NCI-H524 (cell line): Measurements from ENCODE around the gene KCNF1.

ENCODE experiments used
- DNase-seq, 2 experiments: peaks; one replicate each; lab custom pipeline; 2025; lab: John Stamatoyannopoulos, UW

Gene KCNF1

GRCh38 chr2:10880586-10881321, 31.0 kb upstream of the KCNF1 start:
- DNase-seq: no peak

- DNase-seq: peak in 1 of 2 experiments; percentile 23
These were observed 29.2 kb upstream of the KCNF1 start for GRCh38 chr2:10882568-10882967.

- no peak for DNase-seq
These were observed 28.7 kb upstream of the KCNF1 start for GRCh38 chr2:10883066-10883465.

GRCh38 chr2:10883801-10884478, 27.8 kb upstream of the KCNF1 start:
- no peak for DNase-seq

- DNase-seq: no peak
These were observed 27.2 kb upstream of the KCNF1 start for GRCh38 chr2:10884574-10884975.

GRCh38 chr2:10885094-10885860, 26.5 kb upstream of the KCNF1 start:
- no peak for DNase-seq

DNA sequence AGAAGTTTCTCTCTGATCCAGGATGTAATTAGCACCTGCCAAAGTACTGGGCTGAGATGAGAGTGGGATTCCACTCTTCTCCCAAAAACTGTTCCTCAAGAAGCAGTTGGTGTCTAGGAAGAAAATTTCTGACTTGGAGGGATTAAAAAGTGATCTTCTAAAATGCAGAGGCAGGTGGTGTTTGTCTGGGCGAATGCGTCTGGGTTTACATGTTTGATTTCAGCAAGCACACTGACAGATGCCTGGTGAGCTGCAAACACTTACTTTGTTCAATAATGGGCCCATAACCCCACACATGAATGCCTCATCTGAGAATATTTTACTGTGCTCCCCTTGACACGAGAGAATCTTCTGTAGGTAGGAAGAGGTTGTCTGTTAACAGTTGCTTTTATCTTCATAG, 24.3 kb upstream of the KCNF1 start:
- peak; percentile 79 to 94 for DNase-seq

- peak; percentile 95 to 99 for DNase-seq
These were observed 22.0 kb upstream of the KCNF1 start for GRCh38 chr2:10889651-10890215.

DNA sequence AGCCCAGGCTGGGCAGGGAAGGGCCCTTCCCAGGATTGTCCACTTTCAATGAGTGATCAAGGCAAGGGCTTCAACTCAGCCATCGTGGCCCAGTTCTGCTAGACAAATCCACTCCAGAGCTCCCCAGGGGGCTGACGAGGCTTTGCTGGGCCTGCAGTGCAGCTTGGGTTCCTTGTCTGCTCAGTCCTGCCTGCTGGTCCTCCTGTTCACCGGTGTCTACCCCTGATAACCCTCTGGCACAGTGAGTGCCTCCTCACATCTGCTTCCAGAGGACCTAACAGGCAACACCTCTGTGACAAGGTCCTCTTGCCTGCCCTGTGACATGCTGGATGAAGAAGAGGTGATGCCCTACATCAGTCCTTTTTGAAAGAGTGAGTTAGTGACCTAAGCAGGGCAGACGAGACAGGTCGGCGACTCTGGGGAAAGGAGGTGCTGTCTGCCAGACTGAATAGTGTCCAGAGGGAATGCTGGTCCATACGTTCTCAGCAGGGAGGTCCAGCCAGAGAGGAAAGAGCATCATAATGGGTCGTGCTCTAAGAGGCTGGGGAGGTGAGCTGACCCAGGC, 20.9 kb upstream of the KCNF1 start:
- peak in 1 of 2 experiments; percentile 54 for DNase-seq

DNA sequence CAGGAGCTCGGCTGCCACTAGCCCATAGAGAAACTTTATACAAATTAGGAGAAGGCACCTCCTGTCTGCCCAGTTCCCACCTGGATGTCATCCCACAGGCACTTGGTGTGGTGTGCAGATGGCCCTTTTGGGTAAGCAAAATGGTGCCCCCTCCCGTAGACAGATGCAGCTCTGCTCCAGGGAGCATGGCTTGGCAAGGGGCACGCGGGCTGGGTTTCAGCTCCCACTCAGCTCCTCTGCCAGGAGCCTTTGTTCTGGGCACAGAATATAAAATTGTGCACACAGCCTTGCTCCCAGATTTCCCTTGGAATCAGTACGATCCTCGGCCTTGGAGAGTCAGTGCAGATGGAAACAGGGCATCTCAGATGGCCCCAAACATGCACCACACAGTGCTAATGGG, 20.3 kb upstream of the KCNF1 start:
- DNase-seq: peak; percentile 20 to 54

GRCh38 chr2:10891848-10892247, 19.9 kb upstream of the KCNF1 start:
- no peak for DNase-seq

DNA sequence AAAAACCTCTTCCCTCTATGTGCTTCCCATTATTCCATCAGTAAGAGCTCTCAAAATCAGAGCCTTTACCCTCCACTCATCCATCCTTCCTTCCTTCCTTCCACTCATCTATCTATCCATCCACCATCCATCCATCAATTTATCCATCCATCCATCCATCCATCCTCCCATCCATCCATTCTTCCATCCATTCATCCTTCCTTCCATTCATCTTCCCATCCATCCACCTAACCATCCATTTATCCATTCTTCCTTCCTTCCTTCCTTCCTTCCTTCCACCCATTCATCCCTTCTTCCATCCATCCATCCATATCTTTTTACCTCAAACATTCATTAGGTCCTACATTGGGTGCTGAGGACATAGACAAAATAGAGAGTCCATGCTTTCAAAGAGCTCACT, 19.4 kb upstream of the KCNF1 start:
- no peak for DNase-seq

DNA sequence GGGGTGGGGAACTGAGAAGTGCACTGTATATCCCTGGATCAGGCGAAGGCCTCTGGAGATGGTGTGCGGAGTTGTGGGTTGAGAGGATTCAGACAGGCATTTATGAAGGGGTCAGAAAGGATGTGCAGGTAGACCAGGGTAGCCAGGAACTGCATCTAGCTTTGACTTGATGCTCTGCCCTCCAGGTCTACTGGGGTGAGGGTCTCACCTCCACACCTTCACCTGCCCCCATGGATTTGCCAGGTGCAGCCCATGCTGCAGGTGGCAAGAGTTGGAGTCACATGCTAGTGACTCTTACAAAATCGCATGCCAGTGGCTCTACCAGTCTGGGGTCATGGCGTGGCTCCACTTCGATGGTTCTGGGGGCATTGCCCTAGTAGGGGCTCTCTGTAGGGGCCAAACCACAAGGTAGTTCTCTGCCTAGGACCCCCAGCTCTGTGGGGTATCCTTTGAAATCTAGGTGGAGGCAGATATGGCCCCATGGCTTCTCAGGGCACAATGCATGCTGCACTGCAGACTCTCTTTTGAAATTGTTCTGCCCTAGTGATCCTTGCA, 18.9 kb upstream of the KCNF1 start:
- no peak for DNase-seq

DNA sequence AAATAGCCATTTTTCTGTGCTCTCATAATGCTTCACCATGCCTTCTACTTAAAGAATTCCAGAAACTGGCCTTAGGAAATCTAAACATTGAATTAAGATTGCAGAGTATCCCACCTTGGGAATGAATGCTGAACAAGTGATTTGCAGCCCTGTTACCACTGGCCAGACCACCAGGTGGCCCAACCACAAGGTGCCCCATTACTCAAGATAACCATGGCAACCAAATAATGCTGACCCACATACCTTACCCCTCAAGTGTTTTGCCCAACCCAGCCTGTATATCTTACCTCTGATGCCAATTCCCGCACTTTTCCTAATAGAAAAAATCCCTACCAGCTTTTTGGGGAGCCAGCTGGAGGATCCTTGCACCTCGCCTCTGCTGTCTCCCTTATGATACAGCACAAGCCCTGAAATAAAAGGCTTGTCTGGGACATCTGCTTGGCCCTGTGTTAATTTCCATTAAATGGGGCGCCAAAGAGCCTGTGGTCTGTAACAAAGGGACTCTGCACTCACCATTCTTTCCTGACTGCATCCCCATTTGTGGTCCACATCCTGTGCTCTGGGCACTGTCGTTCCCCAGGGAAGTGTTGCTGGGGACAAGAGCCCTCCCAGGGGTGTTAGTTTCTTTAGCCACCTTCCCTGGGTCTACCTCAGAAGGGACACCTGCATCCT, 17.3 kb upstream of the KCNF1 start:
- DNase-seq: no peak

- no peak for DNase-seq
These were observed 16.5 kb upstream of the KCNF1 start for GRCh38 chr2:10895231-10895630.

- no peak for DNase-seq
These were observed 13.8 kb upstream of the KCNF1 start for GRCh38 chr2:10897956-10898355.

- DNase-seq: peak in 1 of 2 experiments; percentile 39
These were observed 11.3 kb upstream of the KCNF1 start for GRCh38 chr2:10900216-10901109.

DNA sequence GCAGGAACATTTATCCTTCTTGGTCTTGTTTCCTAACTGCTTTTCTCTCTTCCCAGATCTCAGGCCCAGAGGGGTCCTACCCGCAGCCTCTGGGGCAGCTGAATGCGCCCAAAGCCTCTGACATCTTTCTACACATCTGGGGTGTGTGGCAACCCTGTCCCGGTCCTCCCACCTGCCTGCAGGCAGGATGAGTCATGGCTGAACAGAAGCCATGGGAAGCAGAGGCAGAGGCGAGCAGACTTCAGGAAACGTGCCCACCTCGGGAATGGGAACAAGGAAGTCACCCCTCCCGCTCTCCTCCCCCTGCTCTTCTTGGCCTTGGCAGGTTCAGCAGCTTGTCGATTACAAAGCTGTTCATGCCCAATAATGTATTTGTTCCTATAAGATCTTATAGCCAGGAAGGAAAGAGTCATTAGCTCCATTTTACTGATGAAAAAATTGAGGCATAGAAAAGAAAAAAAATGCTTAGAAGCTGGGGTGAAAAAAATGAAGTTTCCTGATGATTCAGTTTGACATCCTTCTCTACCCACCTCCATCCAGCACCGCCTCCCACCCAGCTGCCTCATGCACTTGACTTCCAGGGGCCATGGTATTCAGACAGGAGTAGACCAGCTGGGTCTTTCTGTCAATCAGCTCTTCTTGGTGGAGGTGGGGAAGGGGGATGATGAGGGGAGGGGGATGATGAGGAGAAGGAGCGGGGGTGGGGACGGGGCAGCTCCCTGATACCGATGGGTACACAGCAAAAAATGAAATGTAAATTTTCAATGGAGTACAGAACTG, 10.4 kb upstream of the KCNF1 start:
- DNase-seq: peak; percentile 63 to 90

DNA sequence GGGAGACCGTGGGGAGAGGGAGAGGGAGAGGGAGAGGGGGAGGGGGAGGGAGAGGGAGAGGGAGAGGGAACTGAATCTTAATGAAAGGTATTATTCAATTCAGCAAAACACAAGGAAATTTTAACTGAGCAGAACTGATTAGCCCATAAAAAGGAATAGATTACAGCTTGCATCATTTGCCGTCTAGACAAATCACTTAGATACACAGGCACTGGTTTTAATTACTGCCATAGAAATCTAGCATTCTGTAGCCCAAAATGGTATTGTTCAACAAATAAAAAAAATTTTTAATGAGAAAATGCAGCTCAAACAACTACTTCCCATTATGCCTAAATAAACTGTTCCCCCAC, 7.9 kb upstream of the KCNF1 start:
- DNase-seq: no peak

GRCh38 chr2:10904455-10904854, 7.3 kb upstream of the KCNF1 start:
- no peak for DNase-seq
